Measurements from ENCODE around the gene STIM2.
A peak's percentile ranks its signal among the peaks of the same experiment; 100 is the strongest.
"Not testable (repeated sequence)": the region's sequence is repeated elsewhere in the genome, so short reads cannot be mapped to it uniquely, and the experiment has no call there.

Gene STIM2

DNA sequence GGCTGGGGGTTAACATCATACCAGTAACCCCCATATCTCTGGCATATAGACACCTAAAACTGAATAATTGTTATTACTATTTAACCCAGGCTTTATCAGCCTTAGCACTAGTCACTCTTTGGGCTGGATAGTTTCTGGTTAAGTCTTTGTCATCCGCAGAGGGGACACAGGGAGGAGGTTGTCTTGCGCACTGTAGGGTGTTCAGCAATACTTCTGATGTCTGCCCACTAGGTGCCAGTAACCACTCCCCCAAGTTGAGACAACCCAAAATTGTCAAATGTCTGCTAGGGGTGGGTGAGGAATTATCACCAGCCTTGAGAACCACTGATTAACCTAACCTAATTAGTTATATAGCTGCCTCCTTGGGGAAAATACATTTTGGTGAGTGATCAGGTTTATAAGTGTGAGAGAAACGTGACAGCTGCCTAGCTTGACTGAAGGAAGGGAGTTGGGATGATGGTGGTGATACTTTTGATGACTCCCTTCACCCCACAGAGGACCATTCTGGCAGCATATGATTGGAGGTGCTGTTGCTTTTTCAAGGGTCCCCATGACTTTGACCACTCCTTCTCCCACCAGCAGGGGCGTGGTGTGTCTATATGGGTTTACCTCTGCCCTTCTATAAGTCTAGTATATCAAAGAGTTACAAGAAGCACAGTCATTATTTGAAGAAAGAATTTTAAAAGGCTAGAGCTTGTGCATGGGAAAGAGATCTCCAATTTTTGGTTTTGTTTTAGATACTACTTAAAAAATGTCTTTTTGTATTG is 140.9 kb downstream of the STIM2 start:
- no peak for DNase-seq (ENCODE audit: low read depth)

- peak; percentile 79 for DNase-seq (ENCODE audit: low read depth)
Observed at GRCh38 chr4:27003642-27004113, 143.0 kb downstream of the STIM2 start.

DNA sequence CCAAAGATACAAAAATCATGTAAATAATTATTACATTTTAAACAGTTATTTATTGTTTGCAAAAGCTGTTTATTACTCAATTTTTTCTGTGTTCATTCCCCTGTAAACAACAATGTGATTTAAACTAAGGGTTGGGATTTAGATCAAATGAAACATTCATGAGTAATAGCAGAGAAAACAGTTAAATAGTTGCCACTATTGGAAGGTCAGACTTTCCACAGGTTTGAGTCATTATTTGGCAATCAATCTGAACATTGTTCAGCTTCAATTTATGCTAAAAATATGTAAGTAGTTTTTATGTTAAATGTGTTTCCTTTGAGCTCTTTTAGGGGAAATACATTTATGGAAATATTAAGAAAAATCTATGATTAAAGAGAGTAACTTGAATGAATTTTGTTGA is 144.9 kb downstream of the STIM2 start:
- DNase-seq (ENCODE audit: low read depth): peak; percentile 70

GRCh38 chr4:27005905-27006590 is 145.4 kb downstream of the STIM2 start:
- DNase-seq (ENCODE audit: low read depth): no peak

DNA sequence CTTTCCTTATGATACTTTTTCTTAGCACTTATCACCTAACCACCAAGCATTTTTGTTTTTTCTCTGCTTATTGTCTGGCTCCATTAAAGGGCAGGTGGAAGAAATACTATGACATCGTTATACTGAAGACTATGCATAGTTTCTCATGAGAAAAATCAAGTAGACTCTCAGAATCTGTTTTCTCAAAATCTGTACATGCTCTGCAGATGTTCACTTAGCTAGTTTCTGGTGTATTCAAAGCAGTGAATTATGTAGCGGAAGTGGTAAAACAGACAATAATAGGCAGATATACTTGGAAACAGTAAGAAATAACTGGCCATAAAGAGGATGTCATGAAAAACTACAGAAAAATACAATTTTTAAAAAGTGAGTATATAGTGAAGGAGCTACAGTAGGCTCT is 146.0 kb downstream of the STIM2 start:
- no peak for DNase-seq (ENCODE audit: low read depth)

DNA sequence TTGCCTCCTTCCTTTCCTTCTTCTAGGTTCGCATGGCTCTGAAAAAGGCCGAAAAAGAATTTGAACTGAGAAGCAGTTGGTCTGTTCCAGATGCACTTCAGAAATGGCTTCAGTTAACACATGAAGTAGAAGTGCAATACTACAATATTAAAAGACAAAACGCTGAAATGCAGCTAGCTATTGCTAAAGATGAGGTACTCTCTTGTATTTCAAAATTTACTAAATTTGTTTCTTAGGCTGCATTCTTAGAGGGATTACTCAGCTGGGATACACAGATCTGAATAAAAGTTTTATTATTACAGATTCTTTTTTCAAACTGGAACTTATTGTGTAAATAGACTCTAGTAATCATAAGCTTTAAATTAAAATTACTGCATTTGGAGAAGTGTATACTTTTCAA is 146.9 kb downstream of the STIM2 start:
- DNase-seq (ENCODE audit: low read depth): peak; percentile 37

- no peak for DNase-seq (ENCODE audit: low read depth)
Observed at GRCh38 chr4:27008679-27009078, 148.0 kb downstream of the STIM2 start.

- DNase-seq (ENCODE audit: low read depth): no peak
Observed at GRCh38 chr4:27009539-27009938, 148.9 kb downstream of the STIM2 start.

- DNase-seq (ENCODE audit: low read depth): peak; percentile 65
Observed at GRCh38 chr4:27010334-27010940, 149.8 kb downstream of the STIM2 start.

DNA sequence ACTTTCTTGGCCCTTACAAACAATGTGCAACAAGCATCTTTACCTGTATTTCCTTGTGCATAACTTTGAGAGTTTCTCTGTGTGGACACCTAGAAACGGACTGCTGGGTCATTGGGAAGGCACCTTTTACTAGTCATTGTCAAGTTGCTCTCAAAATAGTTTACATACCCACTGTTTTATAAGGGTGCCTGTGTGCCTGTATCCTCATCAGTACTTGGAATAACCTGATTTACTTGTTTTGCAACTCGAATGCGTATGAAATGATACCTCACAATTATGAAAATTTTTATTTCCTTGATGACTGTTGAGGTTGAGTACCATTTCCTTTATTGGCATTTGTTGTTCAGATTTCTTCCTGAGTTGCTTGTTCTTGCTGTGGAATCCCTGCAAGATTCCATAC is 150.8 kb downstream of the STIM2 start:
- DNase-seq (ENCODE audit: low read depth): no peak

- DNase-seq (ENCODE audit: low read depth): no peak
Observed at GRCh38 chr4:27013012-27013411, 152.4 kb downstream of the STIM2 start.

GRCh38 chr4:27016551-27016950 is 155.9 kb downstream of the STIM2 start:
- no peak for DNase-seq (ENCODE audit: low read depth)

- DNase-seq (ENCODE audit: low read depth): no peak
Observed at GRCh38 chr4:27017623-27018022, 157.0 kb downstream of the STIM2 start.

DNA sequence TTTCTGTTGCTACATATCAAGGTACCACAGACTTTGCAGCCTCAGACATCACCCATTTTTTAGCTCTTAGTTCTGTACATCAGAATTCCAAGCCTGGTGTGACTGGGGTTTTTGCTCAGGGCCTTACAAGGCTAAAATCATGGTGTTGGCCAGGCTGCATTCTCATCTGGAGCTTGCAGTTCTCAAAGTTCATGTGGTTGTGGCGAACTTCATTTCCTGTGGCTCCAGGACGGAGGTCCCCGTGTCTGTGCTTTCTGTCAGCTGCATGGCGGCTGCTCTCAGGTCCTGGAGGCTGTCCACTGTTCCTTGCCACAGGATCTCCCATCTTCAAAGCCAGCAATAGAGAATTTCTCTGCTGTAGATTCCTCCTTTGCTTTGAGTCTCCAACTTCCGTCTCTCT is 157.4 kb downstream of the STIM2 start:
- DNase-seq (ENCODE audit: low read depth): no peak

- no peak for DNase-seq (ENCODE audit: low read depth)
Observed at GRCh38 chr4:27018910-27019309, 158.3 kb downstream of the STIM2 start.

GRCh38 chr4:27019766-27020165 is 159.1 kb downstream of the STIM2 start:
- DNase-seq (ENCODE audit: low read depth): no peak

DNA sequence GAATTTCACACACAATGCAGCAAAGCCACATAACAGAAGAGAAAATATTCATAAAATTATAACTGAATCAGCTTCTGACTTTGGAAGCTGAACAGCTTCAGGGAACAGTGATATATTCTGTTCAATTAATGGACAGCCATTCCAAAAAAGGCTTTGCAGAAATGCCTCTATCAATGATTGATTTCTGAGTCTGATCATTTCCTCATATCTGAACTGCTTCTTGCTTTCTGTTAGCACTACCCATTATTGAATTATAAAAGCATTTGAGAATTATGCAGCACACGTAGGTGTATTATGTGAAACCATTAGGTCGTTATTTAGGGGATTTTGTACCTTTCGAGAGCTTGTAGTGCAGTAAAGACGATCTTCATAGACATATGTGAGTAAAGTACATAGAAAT is 159.6 kb downstream of the STIM2 start:
- no peak for DNase-seq (ENCODE audit: low read depth)

DNA sequence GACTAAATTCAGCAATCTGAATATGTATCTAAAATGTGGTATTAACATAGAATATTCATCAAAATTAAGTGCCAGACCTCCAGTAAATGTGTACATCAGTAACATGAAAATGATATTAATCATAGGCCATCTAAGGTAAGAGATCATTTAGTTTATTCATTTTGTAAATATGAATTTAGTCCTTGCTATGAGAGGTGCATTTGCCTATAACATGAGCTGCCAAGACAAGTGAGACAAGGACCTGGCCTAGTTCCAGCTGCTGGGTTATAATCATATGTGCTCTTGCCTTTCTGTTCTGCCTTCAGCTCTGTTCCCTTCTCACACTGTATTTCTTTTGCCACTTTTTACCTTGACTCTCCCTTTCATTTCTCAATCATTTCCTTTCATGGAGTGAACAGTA is 160.0 kb downstream of the STIM2 start:
- no peak for DNase-seq (ENCODE audit: low read depth)

DNA sequence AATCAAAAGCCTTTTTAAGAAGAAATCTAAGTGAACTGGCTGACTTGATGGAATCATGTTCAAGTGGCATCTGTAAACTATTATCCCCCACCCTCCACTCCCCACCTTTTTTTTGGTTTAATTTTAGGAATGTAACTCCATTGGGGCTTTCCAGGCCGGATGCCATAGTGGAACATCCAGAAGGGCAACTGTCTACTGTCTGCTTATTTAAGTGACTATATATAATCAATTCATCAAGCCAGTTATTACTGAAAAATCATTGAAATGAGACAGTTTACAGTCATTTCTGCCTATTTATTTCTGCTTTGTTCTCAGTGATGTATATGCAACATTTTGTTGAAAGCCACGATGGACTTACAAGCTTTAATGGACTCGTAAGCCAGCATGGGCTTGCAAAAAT is 162.3 kb downstream of the STIM2 start:
- DNase-seq (ENCODE audit: low read depth): no peak

GRCh38 chr4:27023366-27023765 is 162.7 kb downstream of the STIM2 start:
- no peak for DNase-seq (ENCODE audit: low read depth)

GRCh38 chr4:27024805-27025204 is 164.2 kb downstream of the STIM2 start:
- DNase-seq (ENCODE audit: low read depth): no peak

GRCh38 chr4:27027428-27027827 is 166.8 kb downstream of the STIM2 start:
- no peak for DNase-seq (ENCODE audit: low read depth)

DNA sequence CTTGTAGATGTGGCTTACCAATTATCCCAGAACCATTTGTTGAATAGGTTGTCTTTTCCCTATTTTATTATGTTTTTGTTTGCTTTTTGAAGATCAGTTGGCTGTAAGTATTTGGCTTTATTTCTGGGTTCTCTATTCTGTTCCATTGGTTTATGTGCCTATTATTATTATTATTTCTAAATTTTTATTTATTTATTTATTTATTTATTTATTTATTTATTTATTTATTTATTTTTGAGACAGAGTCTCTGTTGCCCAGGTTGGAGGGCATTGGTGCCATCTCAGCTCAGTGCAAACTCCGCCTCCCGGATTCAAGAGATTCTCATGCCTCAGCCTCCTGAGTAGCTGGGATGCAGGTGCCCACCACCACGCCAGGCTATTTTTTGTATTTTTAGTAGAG is 174.5 kb downstream of the STIM2 start:
- DNase-seq (ENCODE audit: low read depth): not testable (repeated sequence)
